Measurements from ENCODE around the gene POFUT2. TPM values are rescaled to one million over a fixed set of nuclear protein-coding genes. Genes with fewer than 3 reads are reported as not detected.
A peak's percentile ranks its signal among the peaks of the same experiment; 100 is the strongest.

The POFUT2 gene
- polyA plus RNA-seq, 2 of the 4 experiments (the other 2 are of a cell fraction), result 10.7 to 16.6 TPM

- ATAC-seq, result no peak
- no peaks in the 10 kb centered on the region for H3K9me3 ChIP-seq
- peak in 1 of 2 experiments; percentile 52 for DNase-seq (ENCODE audit: low read depth in 1 of 2, low spot score in 1 of 2)
- peak overlapping the region; percentile 82 for H3K4me2 ChIP-seq
- POLR2A ChIA-PET, result no interaction called here
- peaks cover 57% of the 10 kb centered on the region for H3K4me1 ChIP-seq
- no peak for TF ChIP-seq RAD21 (conservative IDR thresholded peaks at IDR 0.05 in 1 of 2, IDR thresholded peaks at IDR 0.05 in 1 of 2)
- TF ChIP-seq E2F6 (IDR thresholded peaks at IDR 0.05; ENCODE audit: borderline replicate concordance, low read depth), result no peak
- TF ChIP-seq SREBF2 (IDR thresholded peaks at IDR 0.05), result no peak
- peak; percentile 32; the same call in 1 of the 2 replicates for TF ChIP-seq MAX (IDR thresholded peaks at IDR 0.05)
- TF ChIP-seq FOSL2 (IDR thresholded peaks at IDR 0.05), result peak; percentile 26; the same call in 1 of the 2 replicates
- TF ChIP-seq FOSL2 (CRISPR knock-in tag; IDR thresholded peaks at IDR 0.05), result peak; percentile 57
- no peak for TF ChIP-seq POLR2AphosphoS2 (conservative IDR thresholded peaks at IDR 0.05; ENCODE audit: low read length)
- 0 out of 2 replicates have a peak, but pooled peaks have one; percentile 12 for TF ChIP-seq PBX3 (IDR thresholded peaks at IDR 0.05)
- no peak for TF ChIP-seq HOXB5 (CRISPR knock-in tag; IDR thresholded peaks at IDR 0.05)
- no peak for TF ChIP-seq RNF2 (IDR thresholded peaks at IDR 0.05; ENCODE audit: borderline replicate concordance, low read depth)
- no peak for TF ChIP-seq RARB (CRISPR knock-in tag; IDR thresholded peaks at IDR 0.05)
- no peak for TF ChIP-seq CHD2 (IDR thresholded peaks at IDR 0.05; ENCODE audit: low read length, partially characterized antibody)
- TF ChIP-seq SMC3 (IDR thresholded peaks at IDR 0.05), result no peak
- TF ChIP-seq PHF8 (IDR thresholded peaks at IDR 0.05; ENCODE audit: borderline replicate concordance, low read depth), result no peak
- TF ChIP-seq TP53 (CRISPR knock-in tag; IDR thresholded peaks at IDR 0.05), result no peak
- H3K4me3 ChIP-seq, result no peak overlapping the region
- WGBS (ENCODE audit: missing lambda C conversion rate), result 54% methylated on average over 5 of the region's 17 CpGs
- FAIRE-seq, result no peak
- peak overlapping the region; percentile 97 to 100 for H3K27ac ChIP-seq
- CTCF ChIA-PET, result interaction anchor here (1.0 to 2.6 kb wide), 7 partner anchors 9 to 177 kb away, joined by 3 to 12 read pairs (median 5); no protein-coding TSS in a partner anchor
Measured at GRCh38 chr21:45317398-45318145, 29.9 kb upstream of the POFUT2 start.

- peak overlapping the region; percentile 97 to 100 for H3K27ac ChIP-seq
- no peak for TF ChIP-seq CTCF (IDR thresholded peaks at IDR 0.05)
- no peak for TF ChIP-seq BCL3 (IDR thresholded peaks at IDR 0.05)
- TF ChIP-seq EHMT2 (IDR thresholded peaks at IDR 0.05; ENCODE audit: low read depth), result no peak
- no peak for TF ChIP-seq RNF2 (IDR thresholded peaks at IDR 0.05; ENCODE audit: borderline replicate concordance, low read depth)
- no peak for TF ChIP-seq HOXB13 (CRISPR knock-in tag; IDR thresholded peaks at IDR 0.05; ENCODE audit: low read depth)
- TF ChIP-seq CEBPB (IDR thresholded peaks at IDR 0.05), result no peak
- no peak for TF ChIP-seq MYC (IDR thresholded peaks at IDR 0.05; ENCODE audit: borderline replicate concordance, low read length)
- TF ChIP-seq CBX8 (IDR thresholded peaks at IDR 0.05), result no peak
- TF ChIP-seq HOXA7 (CRISPR knock-in tag; IDR thresholded peaks at IDR 0.05), result no peak
- TF ChIP-seq KDM5A (IDR thresholded peaks at IDR 0.05), result no peak
- no peak for TF ChIP-seq SMC3 (IDR thresholded peaks at IDR 0.05)
- TF ChIP-seq FOXS1 (CRISPR knock-in tag; IDR thresholded peaks at IDR 0.05), result no peak
- no peak for TF ChIP-seq ELK1 (IDR thresholded peaks at IDR 0.05; ENCODE audit: low read depth, low read length)
- TF ChIP-seq NFE2L2 (conservative IDR thresholded peaks at IDR 0.05; ENCODE audit: low read length), result no peak
- TF ChIP-seq ZSCAN20 (CRISPR knock-in tag; IDR thresholded peaks at IDR 0.05), result no peak
- no peak for TF ChIP-seq MAZ (IDR thresholded peaks at IDR 0.05; ENCODE audit: borderline replicate concordance, low read depth, low read length)
Measured at GRCh38 chr21:45316871-45317397, 29.2 kb upstream of the POFUT2 start.

More at GRCh38 chr21:45316871-45317397, 29.2 kb upstream of the POFUT2 start:
- Histone ChIP-seq H3K4me1 (peaks cover 50% of the 10 kb centered on the region), H3K9me3 (no peaks in the 10 kb centered on the region; the same call in 2 of the 3 replicates), H3K4me3 (no peak overlapping the region), H3K4me2 (peak overlapping the region; percentile 82)
- DNase-seq (ENCODE audit: low read depth in 1 of 2, low spot score in 1 of 2) (no peak), FAIRE-seq (no peak), ATAC-seq (no peak)
- 95% methylated on average over 8 of the region's 16 CpGs for WGBS (ENCODE audit: missing lambda C conversion rate)
- ChIA-PET POLR2A (no interaction called here), CTCF (interaction anchor here (1.0 to 2.6 kb wide), 8 partner anchors 8 to 177 kb away, joined by 3 to 12 read pairs (median 5); no protein-coding TSS in a partner anchor)
